Chondrocyte (in vitro differentiated cells): ENCODE measurements around the gene RABGAP1. TPM values are rescaled to one million over a fixed set of nuclear protein-coding genes. Genes with fewer than 3 reads are reported as not detected.
A peak's percentile ranks its signal among the peaks of the same experiment; 100 is the strongest.

Experiments used
- DNase-seq: peaks from one replicate; pipeline ENCODE4 v3.0.0; 2021; ENCODE audit warnings: mixed read lengths, low spot score
- H3K27ac Mint-ChIP-seq: one replicate; pipeline ENCODE4 v1.8.0; 2021; ENCODE audit warnings: mild to moderate bottlenecking, moderate library complexity, mixed read lengths; ENCODE audit not compliant: unreplicated experiment
- H3K27me3 Mint-ChIP-seq: 2 replicates; pipeline ENCODE4 v1.8.0; 2021; ENCODE audit warnings: low read depth, mixed read lengths
- H3K36me3 Mint-ChIP-seq: 2 replicates; pipeline ENCODE4 v1.8.0; 2021; ENCODE audit warnings: low read depth, mixed read lengths
- H3K4me1 Mint-ChIP-seq: 2 replicates; pipeline ENCODE4 v1.8.0; 2021; ENCODE audit warnings: low read depth, mild to moderate bottlenecking, mixed read lengths
- H3K4me3 Mint-ChIP-seq: one replicate; pipeline ENCODE4 v1.8.0; 2021; ENCODE audit warnings: mild to moderate bottlenecking, moderate library complexity, mixed read lengths; ENCODE audit not compliant: unreplicated experiment
- H3K9me3 Mint-ChIP-seq: 2 replicates; pipeline ENCODE4 v1.8.0; 2021; ENCODE audit warnings: low read depth, mixed read lengths
- total RNA-seq: library from RNA; stranded (reverse); gene quantifications from 3 replicates; pipeline ENCODE4 v1.2.1, GENCODE V29; 2021
- TF ChIP-seq, protein P1 (sequence below): fragments of 200-600 bp; sonication (generic); IDR thresholded peaks from 2 replicates; pipeline ENCODE4 v1.5.0; 2021; ENCODE audit warnings: antibody characterized with exemption, mild to moderate bottlenecking, moderate library complexity

The RABGAP1 gene
- total RNA-seq, 1 donor from 2014 or later = 91.8 TPM

DNA sequence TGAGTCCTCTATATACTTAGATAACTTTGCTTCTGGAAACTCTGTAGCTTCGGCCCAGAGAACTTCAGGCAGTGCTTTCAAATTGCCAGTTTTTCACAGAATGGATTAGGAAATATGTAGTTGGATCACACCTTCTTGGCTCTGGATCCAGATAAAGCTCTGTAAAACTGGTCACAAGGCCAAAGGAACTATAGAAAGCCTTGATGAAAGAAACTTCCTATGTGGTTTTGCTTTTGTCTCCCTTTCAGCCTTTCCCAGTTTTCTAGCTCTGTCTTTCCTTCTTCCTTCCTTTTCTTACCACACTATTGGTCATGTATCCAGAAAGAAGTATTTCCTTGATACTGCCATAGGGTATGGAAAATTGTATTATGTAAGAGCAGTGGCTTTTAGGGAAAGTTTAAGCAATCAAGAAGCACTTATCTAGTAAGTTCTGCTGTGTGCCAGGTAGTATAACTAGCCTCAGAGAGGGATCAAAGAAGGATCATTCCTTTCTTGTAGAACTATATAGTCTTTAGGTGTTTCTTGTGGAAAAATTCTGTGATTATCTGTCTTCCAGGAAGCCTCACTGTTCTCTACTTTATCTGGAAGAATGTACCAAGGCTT lies 98.9 kb downstream of the RABGAP1 start:
- no peak overlapping the region for H3K4me3 Mint-ChIP-seq
- H3K27ac Mint-ChIP-seq = peak overlapping the region; percentile 1
- TF ChIP-seq, protein P1, sequence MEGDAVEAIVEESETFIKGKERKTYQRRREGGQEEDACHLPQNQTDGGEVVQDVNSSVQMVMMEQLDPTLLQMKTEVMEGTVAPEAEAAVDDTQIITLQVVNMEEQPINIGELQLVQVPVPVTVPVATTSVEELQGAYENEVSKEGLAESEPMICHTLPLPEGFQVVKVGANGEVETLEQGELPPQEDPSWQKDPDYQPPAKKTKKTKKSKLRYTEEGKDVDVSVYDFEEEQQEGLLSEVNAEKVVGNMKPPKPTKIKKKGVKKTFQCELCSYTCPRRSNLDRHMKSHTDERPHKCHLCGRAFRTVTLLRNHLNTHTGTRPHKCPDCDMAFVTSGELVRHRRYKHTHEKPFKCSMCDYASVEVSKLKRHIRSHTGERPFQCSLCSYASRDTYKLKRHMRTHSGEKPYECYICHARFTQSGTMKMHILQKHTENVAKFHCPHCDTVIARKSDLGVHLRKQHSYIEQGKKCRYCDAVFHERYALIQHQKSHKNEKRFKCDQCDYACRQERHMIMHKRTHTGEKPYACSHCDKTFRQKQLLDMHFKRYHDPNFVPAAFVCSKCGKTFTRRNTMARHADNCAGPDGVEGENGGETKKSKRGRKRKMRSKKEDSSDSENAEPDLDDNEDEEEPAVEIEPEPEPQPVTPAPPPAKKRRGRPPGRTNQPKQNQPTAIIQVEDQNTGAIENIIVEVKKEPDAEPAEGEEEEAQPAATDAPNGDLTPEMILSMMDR = no peak
- peaks cover 6% of the 10 kb centered on the region for H3K9me3 Mint-ChIP-seq
- peaks cover 96% of the 10 kb centered on the region for H3K4me1 Mint-ChIP-seq
- peaks cover 14% of the 10 kb centered on the region for H3K36me3 Mint-ChIP-seq
- DNase-seq = no peak
- H3K27me3 Mint-ChIP-seq = no peaks in the 10 kb centered on the region

DNA sequence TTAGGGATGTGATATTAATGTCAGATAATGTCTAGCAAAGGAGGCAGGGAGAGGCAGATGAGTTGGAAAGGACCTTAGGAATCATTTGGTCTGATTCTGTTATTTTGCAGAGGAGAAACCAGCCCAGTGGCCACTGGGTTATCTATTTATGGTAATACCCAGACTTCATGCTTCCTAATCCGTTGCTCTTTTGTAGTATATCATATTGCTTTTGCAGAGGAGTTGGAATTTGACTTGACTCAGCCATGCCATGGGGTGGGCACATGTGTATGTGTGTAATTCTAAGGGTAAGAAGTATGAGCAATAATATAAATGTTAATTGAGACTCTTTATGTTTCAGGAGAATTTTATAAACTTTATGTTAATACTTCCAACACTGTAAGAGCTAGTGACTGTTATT lies 100.0 kb downstream of the RABGAP1 start:
- TF ChIP-seq, protein P1 = no peak
- DNase-seq = no peak
- peaks cover 96% of the 10 kb centered on the region for H3K4me1 Mint-ChIP-seq
- peaks cover 6% of the 10 kb centered on the region for H3K9me3 Mint-ChIP-seq
- H3K27ac Mint-ChIP-seq = peak overlapping the region; percentile 65
- no peaks in the 10 kb centered on the region for H3K27me3 Mint-ChIP-seq
- no peak overlapping the region for H3K4me3 Mint-ChIP-seq
- peaks cover 10% of the 10 kb centered on the region for H3K36me3 Mint-ChIP-seq

DNA sequence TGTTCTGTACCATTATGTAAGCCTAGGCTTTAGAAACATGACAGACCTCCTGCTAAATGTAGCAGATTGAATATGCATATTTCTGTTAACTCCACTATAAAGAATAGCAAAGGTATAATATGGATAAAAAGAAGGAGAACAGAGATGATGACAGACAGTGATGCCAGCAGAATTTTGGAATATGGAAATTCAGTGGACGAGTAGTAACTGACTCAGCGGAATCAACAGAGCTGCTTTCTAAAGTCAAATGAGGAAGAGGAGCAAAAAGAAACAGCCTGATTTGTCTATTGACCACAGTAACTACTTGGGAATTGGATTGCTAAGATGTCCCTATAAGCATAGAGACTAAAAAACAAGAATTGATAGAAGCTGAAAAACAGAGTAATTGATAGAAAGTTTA lies 100.7 kb downstream of the RABGAP1 start:
- Mint-ChIP-seq H3K4me1 (peaks cover 96% of the 10 kb centered on the region), H3K4me3 (no peak overlapping the region), H3K27me3 (no peaks in the 10 kb centered on the region), H3K9me3 (peaks cover 6% of the 10 kb centered on the region), H3K27ac (peak overlapping the region; percentile 74), H3K36me3 (peaks cover 10% of the 10 kb centered on the region)
- DNase-seq = no peak
- TF ChIP-seq, protein P1 = no peak

DNA sequence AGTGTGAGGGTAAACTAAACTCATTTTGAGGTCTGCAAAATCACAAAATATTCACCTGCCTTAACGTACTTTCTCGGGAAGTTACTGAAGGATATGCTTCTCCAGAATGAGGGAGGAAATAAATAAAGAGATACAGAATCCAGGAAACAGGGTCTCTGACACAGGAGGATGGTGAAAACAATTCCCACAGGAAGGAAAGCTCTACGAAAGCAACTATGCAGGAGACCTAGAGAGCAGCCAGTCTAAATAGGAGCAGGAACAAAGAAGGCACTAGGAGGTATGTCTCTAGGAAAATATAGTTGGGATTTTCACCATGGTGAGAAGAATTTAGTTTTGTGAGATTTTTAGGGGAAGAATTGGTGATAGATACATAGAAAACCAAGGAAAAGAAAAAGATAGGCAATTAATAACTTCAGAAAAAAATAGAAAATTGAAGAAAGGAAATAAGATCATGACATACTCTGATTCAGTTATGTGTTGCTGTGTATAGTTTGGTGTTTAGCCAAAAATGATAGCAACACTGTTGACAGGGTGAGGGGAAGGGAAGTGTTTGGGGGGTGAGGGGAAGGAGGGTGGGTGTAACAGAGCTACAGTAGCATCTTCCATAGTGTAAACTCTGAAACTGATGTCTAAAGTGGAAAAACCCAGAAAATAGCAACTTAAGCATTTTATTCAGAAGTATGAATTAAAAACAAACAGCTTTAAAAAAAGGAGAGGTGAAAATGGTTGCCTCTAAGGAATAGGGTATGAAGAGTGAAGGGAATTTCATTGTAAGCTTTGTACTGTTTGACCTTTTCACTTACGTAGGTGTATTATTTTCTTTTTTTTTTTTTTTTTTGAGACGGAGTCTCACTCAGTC lies 102.5 kb downstream of the RABGAP1 start:
- Mint-ChIP-seq H3K4me3 (no peak overlapping the region), H3K27me3 (no peaks in the 10 kb centered on the region), H3K27ac (peak overlapping the region; percentile 90), H3K9me3 (peaks cover 6% of the 10 kb centered on the region), H3K4me1 (peaks cover 89% of the 10 kb centered on the region), H3K36me3 (peaks cover 10% of the 10 kb centered on the region)
- no peak for DNase-seq
- TF ChIP-seq, protein P1 = no peak

DNA sequence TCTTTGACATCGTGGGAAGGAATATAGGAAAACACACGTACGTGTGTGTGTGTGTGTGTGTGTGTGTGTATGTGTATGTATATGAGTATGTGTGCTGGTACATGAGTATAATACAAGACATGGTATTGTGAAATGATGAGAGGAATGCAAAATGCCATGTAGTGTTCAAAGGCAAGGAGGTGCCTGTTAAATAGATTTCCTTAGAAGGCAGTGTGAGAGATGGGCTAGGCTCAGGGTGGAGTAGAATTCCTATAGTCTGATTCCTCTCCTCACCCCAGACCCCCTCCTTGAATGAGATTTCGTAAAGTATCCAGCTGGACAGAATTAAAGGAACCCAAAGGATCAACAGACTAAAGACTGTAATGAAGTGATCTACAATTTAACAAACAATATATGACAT lies 103.8 kb downstream of the RABGAP1 start:
- TF ChIP-seq, protein P1 = no peak
- H3K9me3 Mint-ChIP-seq = peaks cover 6% of the 10 kb centered on the region
- peaks cover 91% of the 10 kb centered on the region for H3K4me1 Mint-ChIP-seq
- no peak for DNase-seq
- H3K27ac Mint-ChIP-seq = peak overlapping the region; percentile 87
- peak overlapping the region; percentile 2 for H3K4me3 Mint-ChIP-seq
- no peaks in the 10 kb centered on the region for H3K27me3 Mint-ChIP-seq
- peaks cover 11% of the 10 kb centered on the region for H3K36me3 Mint-ChIP-seq
